HepG2 (cell line): Measurements from ENCODE around the gene TTBK2. TPM values are rescaled to one million over a fixed set of nuclear protein-coding genes. Genes with fewer than 3 reads are reported as not detected.

Experiments used
- ATAC-seq: fragments of 200-7000 bp; cut with Tn5 transposase; 3 replicates; pipeline ENCODE4 v1.9.1; 2020; ENCODE audit warnings: mild to moderate bottlenecking, moderate library complexity
- BruUV-seq: library from RNA; stranded (reverse); fragments of 400-500 nt; replicated peaks from 2 replicates; lab custom pipeline; 2021; lab: Mats Ljungman, UMichigan
- CTCF ChIA-PET: fragments of 300-600 bp; formaldehyde crosslinking; extraction: SDS; loops from one replicate; lab custom pipeline; 2021; ENCODE audit warnings: low total read pairs, inconsistent platforms, low intra/inter-chr PET ratio; lab: Yijun Ruan, JAX
- POLR2A ChIA-PET: fragments of 350-600 bp; sonication (Branson Sonifier 250); formaldehyde crosslinking; loops from one replicate; lab custom pipeline; 2020; ENCODE audit warnings: antibody characterized with exemption, inconsistent platforms; lab: Yijun Ruan, JAX
- DNase-seq: peaks from one replicate; pipeline ENCODE4 v3.0.0-alpha.2; 2015; ENCODE audit warnings: low spot score
- FAIRE-seq: peaks from 3 replicates; lab custom pipeline; 2011; peaks lifted over from hg19 to GRCh38; lab: Jason Lieb, UNC
- H2AFZ ChIP-seq: one replicate; pipeline ENCODE4 v1.6.1; 2011; ENCODE audit warnings: low read length, inconsistent platforms
- H3K27ac ChIP-seq: fragments of 300-600 bp; 3 replicates; pipeline ENCODE4 v1.8.0; 2011; ENCODE audit warnings: mixed run types, mild to moderate bottlenecking, mixed read lengths, low read length, inconsistent platforms; ENCODE audit not compliant: insufficient read depth; ENCODE audit errors: extremely low read length
- H3K27me3 ChIP-seq, 2 experiments: fragments of 200-600 bp in 1 of 2; 2 replicates in 1 of 2; 3 replicates in 1 of 2; pipeline versions ENCODE4 v1.6.0 to v1.8.0; 2011; ENCODE audit warnings: low read length in 2 of 2, mild to moderate bottlenecking in 2 of 2, moderate library complexity in 2 of 2, inconsistent platforms in 1 of 2; ENCODE audit not compliant: insufficient read depth in 2 of 2, control insufficient read depth in 1 of 2
- H3K36me3 ChIP-seq, 2 experiments: fragments of 200-600 bp in 1 of 2; replicated peaks in 1 of 2; 2 replicates in 1 of 2; 3 replicates in 1 of 2; pipeline versions ENCODE4 v1.5.1 to v1.8.0; 2011; ENCODE audit warnings: low read length in 2 of 2, inconsistent platforms in 1 of 2; ENCODE audit not compliant: insufficient read depth in 2 of 2, control insufficient read depth in 1 of 2
- H3K4me1 ChIP-seq: 2 replicates; pipeline ENCODE4 v1.5.1; 2012; ENCODE audit warnings: low read length, inconsistent platforms; ENCODE audit not compliant: insufficient read depth
- H3K4me2 ChIP-seq: 2 replicates; pipeline ENCODE4 v1.6.0; 2011; ENCODE audit warnings: low read depth, low read length, inconsistent platforms
- H3K4me3 ChIP-seq, 3 experiments: fragments of 200-600 bp in 1 of 3; sonication (generic), shearing (Covaris generic) in 1 of 3; replicated peaks in 1 of 3; 2 replicates each; pipeline ENCODE4 v1.5.1; 2011 to 2016; ENCODE audit warnings: low read length in 3 of 3, inconsistent platforms in 2 of 3, low read depth in 2 of 3, mild to moderate bottlenecking in 2 of 3, control low read depth in 1 of 3, mixed read lengths in 1 of 3; ENCODE audit not compliant: insufficient read depth in 1 of 3
- H3K79me2 ChIP-seq: one replicate; pipeline ENCODE4 v1.6.1; 2011; ENCODE audit warnings: low read length, inconsistent platforms; ENCODE audit not compliant: insufficient read depth
- H3K9ac ChIP-seq: 2 replicates; pipeline ENCODE4 v1.6.0; 2011; ENCODE audit warnings: mild to moderate bottlenecking, low read depth, low read length, inconsistent platforms; ENCODE audit not compliant: insufficient read depth
- H3K9me3 ChIP-seq: 2 replicates; pipeline ENCODE4 v1.5.1; 2012; ENCODE audit warnings: mild to moderate bottlenecking, low read length
- H4K20me1 ChIP-seq: 2 replicates; pipeline ENCODE4 v1.6.0; 2011; ENCODE audit warnings: inconsistent platforms, mild to moderate bottlenecking, low read length, moderate library complexity; ENCODE audit not compliant: insufficient read depth
- FOXK1 ChIP-seq: sonication (generic); formaldehyde crosslinking; IDR thresholded peaks from 2 replicates; pipeline ENCODE4 v1.4.0; 2020; ENCODE audit warnings: low read depth, missing genetic modification reagents, borderline replicate concordance
- HCFC1 ChIP-seq: fragments of 150-350 bp; IDR thresholded peaks from 2 replicates; pipeline ENCODE4 v1.6.1; 2014; ENCODE audit warnings: low read depth, low read length
- KDM1A ChIP-seq: IDR thresholded peaks from 2 replicates; pipeline ENCODE4 v1.6.1; 2016; ENCODE audit warnings: missing compliant biosample characterization
- MIER3 ChIP-seq: IDR thresholded peaks from 2 replicates; pipeline ENCODE4 v1.6.1; 2016; ENCODE audit warnings: missing compliant biosample characterization, borderline replicate concordance
- NBN ChIP-seq: fragments of 450-650 bp; conservative IDR thresholded peaks from 2 replicates; pipeline ENCODE4 v1.6.1; 2017
- NR1H2 ChIP-seq: sonication (generic); formaldehyde crosslinking; IDR thresholded peaks from 2 replicates; pipeline ENCODE4 v1.8.1; 2022; ENCODE audit warnings: low read depth, missing genetic modification reagents, borderline replicate concordance
- PAF1 ChIP-seq: IDR thresholded peaks from 2 replicates; pipeline ENCODE4 v1.6.1; 2016; ENCODE audit warnings: missing genetic modification reagents, missing compliant biosample characterization
- RORA ChIP-seq: sonication (generic); formaldehyde crosslinking; IDR thresholded peaks from 2 replicates; pipeline ENCODE4 v1.5.0; 2020; ENCODE audit warnings: mild to moderate bottlenecking, missing genetic modification reagents, moderate library complexity
- ZGPAT ChIP-seq: IDR thresholded peaks from 2 replicates; pipeline ENCODE4 v1.6.1; 2016; ENCODE audit warnings: mild to moderate bottlenecking
- ZMYM3 ChIP-seq: sonication (generic); formaldehyde crosslinking; IDR thresholded peaks from 2 replicates; pipeline ENCODE4 v1.5.1; 2020; ENCODE audit warnings: mild to moderate bottlenecking, missing genetic modification reagents
- ZNF432 ChIP-seq: sonication (generic); formaldehyde crosslinking; IDR thresholded peaks from 2 replicates; pipeline ENCODE4 v1.5.0; 2020; ENCODE audit warnings: missing genetic modification reagents, mild to moderate bottlenecking, borderline replicate concordance
- ZNF678 ChIP-seq: sonication (generic); formaldehyde crosslinking; IDR thresholded peaks from 2 replicates; pipeline ENCODE4 v1.4.0; 2020; ENCODE audit warnings: mild to moderate bottlenecking, missing genetic modification reagents
- ZNF770 ChIP-seq: sonication (generic); formaldehyde crosslinking; IDR thresholded peaks from 2 replicates; pipeline ENCODE4 v1.5.0; 2020; ENCODE audit warnings: mild to moderate bottlenecking, missing genetic modification reagents
- ZNF788 ChIP-seq: sonication (generic); formaldehyde crosslinking; IDR thresholded peaks from 2 replicates; pipeline ENCODE4 v1.5.0; 2020; ENCODE audit warnings: mild to moderate bottlenecking, missing genetic modification reagents, borderline replicate concordance
- ZNF816 ChIP-seq: sonication (generic); formaldehyde crosslinking; IDR thresholded peaks from 2 replicates; pipeline ENCODE4 v1.8.0; 2022; ENCODE audit warnings: missing genetic modification reagents, mild to moderate bottlenecking, borderline replicate concordance
- WGBS: methylation state at CpG from one replicate; pipeline ENCODE4 v1.1.6; 2017; ENCODE audit warnings: low lambda C conversion rate; 5-methylcytosine and 5-hydroxymethylcytosine counted together
- in situ Hi-C: cut with HindIII; loops from 2 replicates; pipeline ENCODE4 v1.10.0; 2017; ENCODE audit warnings: low pct_unique_long_range_greater_than_20kb; ENCODE audit not compliant: extremely low pct_ligation_motif_present
- intact Hi-C: fragments of 100-400 bp; cut with micrococcal nuclease; formaldehyde crosslinking; loops from one replicate; pipeline ENCODE4 v1.10.0; 2022; ENCODE audit not compliant: unreplicated experiment
- polyA plus RNA-seq, 8 experiments: library from polyadenylated mRNA; depleted of rRNA in 3 of 8; stranded (reverse) in 7 of 8; unstranded in 1 of 8; fragments of >200 nt; fragmentation: Illumina TruSeq in 4 of 8; extraction: Trizol in 4 of 8; gene quantifications; 2 replicates each; pipeline versions ENCODE4 v1.2.1 to v1.2.3, GENCODE V29; 2011 to 2016; ENCODE audit warnings: low read depth in 4 of 8, missing spikeins in 1 of 8, mixed read lengths in 1 of 8; ENCODE audit not compliant: insufficient read depth in 1 of 8
- total RNA-seq, 5 experiments: library from RNA; depleted of rRNA; stranded (reverse); fragments of >200 nt; fragmentation: Illumina TruSeq; extraction: Trizol; gene quantifications; 2 replicates each; pipeline ENCODE4 v1.2.3, GENCODE V29; 2016; ENCODE audit warnings: low read depth in 1 of 5

The TTBK2 gene
- total and polyA plus RNA-seq, 2 of the 13 experiments (the other 11 are each of a cell fraction or from before 2014, with no cell fraction given) = 5.1 to 7.4 TPM

- 89% methylated on average over 5 of the region's 5 CpGs for WGBS
- H3K4me2 ChIP-seq = peak overlapping the region; percentile 80; the same call in 1 of the 2 replicates
- BruUV-seq = no TSS peak
- H3K36me3 ChIP-seq = no peaks in the 10 kb centered on the region
- H3K27ac ChIP-seq = no peak overlapping the region
- peaks cover 34% of the 10 kb centered on the region for H3K4me1 ChIP-seq
- H2AFZ ChIP-seq = no peak overlapping the region
- no peak for FAIRE-seq
- ChIA-PET POLR2A (no interaction called here), CTCF (no interaction called here)
- H4K20me1 ChIP-seq = peaks cover 5% of the 10 kb centered on the region; the same call in 1 of the 2 replicates
- H3K27me3 ChIP-seq = no peaks in the 10 kb centered on the region; a peak in 1 of 5 replicates
- no peak for DNase-seq
- no peaks in the 10 kb centered on the region for H3K9me3 ChIP-seq
- ATAC-seq = no peak
- H3K4me3 ChIP-seq = no peak overlapping the region
- no peak overlapping the region for H3K9ac ChIP-seq
- intact Hi-C loops (no loop called here), in situ Hi-C loops (no loop called here)
- peaks cover 36% of the 10 kb centered on the region for H3K79me2 ChIP-seq
- TF ChIP-seq ZNF788 (CRISPR knock-in tag) (no peak), ZNF678 (CRISPR knock-in tag) (no peak), MIER3 (CRISPR knock-in tag) (no peak), ZMYM3 (CRISPR knock-in tag) (0 out of 2 replicates have a peak, but pooled peaks have one; percentile 18), NR1H2 (no peak), HCFC1 (no peak), FOXK1 (CRISPR knock-in tag) (no peak), NBN (no peak), ZGPAT (no peak), ZNF432 (CRISPR knock-in tag) (no peak), KDM1A (CRISPR knock-in tag) (no peak), ZNF816 (CRISPR knock-in tag) (no peak), PAF1 (CRISPR knock-in tag) (no peak), RORA (CRISPR knock-in tag) (no peak), ZNF770 (CRISPR knock-in tag) (peak; percentile 83; the same call in 1 of the 2 replicates)
Measured at GRCh38 chr15:42918047-42918446, 2.5 kb downstream of the TTBK2 start.
